DND-41 (cell line): Measurements from ENCODE around the gene PACS1.

Experiments
- EZH2 ChIP-seq: IDR thresholded peaks from 3 replicates; pipeline ENCODE4 v1.6.1; 2012; ENCODE audit warnings: borderline replicate concordance, low read depth, mild to moderate bottlenecking, moderate library complexity, low read length, inconsistent platforms; ENCODE audit not compliant: severe bottlenecking
- TF ChIP-seq, protein P1 (sequence below): IDR thresholded peaks from 2 replicates; pipeline ENCODE4 v1.5.1; 2012; ENCODE audit warnings: borderline replicate concordance, low read length, moderate library complexity, mild to moderate bottlenecking; ENCODE audit not compliant: poor library complexity, severe bottlenecking; ENCODE audit errors: extremely low read depth

DNA sequence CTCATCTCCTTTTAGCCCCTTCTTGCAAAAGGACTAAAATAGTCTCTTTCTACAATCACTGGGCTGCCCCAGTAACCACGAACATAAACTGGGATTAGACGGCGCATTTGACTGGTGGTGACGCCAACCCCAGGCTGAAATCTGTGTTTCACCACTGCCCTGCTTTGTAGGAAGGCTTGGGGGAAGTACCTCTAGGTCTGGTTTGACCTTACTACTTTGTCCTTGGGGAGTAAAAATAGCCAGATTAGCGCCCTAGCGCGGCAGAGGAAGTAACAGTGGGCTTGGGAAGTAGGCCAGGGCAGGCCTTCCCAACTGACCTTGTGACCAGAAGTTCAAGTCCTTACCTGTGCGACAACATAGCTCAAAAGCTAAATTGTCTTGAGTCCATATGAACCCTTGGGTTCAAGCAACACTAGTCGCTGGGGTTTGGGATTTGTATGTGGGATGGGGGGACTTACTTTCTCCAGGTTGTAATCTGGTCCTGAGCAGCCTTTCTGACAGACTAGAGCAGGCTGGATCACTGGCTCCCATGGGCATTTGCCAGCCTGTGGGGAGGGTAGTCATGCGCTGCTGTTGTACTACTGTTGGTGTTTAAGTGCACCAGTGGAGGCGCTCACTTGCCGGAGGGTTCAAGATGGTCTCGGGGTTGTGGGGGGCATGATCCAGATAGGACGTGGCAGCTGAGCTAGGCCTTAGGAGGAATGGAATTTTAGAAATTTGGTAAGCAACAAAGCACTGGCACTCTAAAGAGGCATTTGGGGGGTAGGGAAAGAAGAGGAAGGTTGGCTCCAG, 953 bp upstream of the PACS1 start:
- TF ChIP-seq, protein P1, sequence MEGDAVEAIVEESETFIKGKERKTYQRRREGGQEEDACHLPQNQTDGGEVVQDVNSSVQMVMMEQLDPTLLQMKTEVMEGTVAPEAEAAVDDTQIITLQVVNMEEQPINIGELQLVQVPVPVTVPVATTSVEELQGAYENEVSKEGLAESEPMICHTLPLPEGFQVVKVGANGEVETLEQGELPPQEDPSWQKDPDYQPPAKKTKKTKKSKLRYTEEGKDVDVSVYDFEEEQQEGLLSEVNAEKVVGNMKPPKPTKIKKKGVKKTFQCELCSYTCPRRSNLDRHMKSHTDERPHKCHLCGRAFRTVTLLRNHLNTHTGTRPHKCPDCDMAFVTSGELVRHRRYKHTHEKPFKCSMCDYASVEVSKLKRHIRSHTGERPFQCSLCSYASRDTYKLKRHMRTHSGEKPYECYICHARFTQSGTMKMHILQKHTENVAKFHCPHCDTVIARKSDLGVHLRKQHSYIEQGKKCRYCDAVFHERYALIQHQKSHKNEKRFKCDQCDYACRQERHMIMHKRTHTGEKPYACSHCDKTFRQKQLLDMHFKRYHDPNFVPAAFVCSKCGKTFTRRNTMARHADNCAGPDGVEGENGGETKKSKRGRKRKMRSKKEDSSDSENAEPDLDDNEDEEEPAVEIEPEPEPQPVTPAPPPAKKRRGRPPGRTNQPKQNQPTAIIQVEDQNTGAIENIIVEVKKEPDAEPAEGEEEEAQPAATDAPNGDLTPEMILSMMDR, result peak; percentile 40
- TF ChIP-seq EZH2, result no peak
